CD4-positive, alpha-beta T cell treated with Interleukin-4 for 4 hours (primary cell): ENCODE data around the gene RRBP1.

ENCODE experiments used
- DNase-seq: peaks from one replicate; pipeline ENCODE4 v3.0.0-alpha.2; 2020

The RRBP1 gene

DNA sequence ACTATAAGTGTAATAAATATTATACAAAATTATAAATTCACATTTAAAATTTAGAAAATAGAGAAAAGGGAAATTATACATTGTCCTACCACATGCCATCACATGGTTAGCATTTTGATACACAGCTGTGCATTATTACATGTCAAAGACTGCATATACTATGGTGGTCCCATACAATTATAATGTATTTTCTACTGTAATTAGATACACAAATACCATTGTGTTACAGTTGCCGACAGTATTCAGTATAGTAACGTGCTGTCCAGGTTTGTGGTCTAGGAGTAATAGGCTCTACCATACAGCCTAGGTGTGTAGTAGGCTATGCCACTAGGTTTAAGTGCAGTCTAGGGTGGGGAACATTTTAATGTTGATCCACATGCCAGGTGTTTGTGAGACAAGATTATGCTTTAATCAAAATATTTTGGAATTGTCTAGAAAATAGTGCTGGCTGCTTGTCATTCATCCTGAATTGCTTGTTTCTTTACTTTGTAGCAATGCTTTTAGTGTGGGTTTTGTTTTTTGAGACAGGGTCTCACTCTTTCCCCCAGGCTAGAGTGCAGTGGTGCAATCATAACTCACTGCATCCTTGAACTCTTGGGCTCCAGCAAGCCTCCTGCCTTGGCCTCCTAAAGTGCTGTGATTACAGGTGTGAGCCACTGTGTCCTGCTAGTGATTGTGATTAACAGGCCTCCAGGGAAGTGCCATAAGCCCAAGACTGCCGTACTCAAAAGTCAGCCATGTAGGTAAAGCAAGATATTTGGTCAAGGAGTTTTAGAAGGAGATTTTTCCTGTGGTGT, 73.1 kb downstream of the RRBP1 start:
- no peak for DNase-seq

DNA sequence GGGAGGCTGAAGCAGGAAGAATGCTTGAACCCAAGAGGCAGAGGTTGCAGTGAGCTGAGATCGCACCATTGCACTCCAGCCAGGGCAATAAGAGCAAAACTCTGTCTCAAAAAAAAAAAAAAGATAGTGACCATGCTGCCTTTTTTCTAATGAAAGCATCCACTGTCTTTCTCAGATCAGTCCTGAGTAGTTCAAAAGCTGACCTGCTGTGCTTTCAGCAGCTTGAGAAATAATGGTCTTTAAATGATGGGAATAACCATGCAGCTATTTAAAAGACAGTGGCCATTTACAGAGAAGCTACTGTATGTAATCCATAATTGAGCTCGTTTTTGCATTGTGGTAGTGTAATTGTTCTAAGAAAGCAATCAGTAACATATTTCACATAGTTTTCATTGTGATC, 76.0 kb downstream of the RRBP1 start:
- DNase-seq = no peak

DNA sequence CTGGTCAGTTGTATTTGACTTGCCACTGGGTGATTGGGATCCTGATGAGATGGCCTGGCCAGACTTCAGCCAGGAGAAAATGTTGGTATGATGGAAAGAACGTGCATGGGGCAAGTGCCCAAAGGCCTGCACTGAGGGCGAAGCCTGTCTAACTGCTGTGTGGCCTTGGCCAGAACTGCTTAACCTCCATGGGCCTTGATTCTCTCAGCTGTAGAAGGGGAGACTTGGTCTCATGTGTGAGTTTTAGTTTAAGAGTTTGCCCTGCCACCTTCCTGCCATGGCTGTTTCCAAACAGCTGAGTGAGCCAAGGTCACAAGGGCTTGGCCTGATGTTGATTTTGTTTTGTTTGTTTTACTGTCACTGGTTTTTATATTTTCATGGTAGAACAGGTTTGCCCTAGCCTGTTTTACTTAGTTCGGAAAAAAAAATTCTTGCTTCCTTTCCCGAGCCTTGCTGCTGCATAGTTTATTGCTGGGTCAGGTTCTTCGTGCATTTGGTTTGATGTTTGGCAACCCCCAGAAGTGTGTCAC, 76.8 kb downstream of the RRBP1 start:
- no peak for DNase-seq

DNA sequence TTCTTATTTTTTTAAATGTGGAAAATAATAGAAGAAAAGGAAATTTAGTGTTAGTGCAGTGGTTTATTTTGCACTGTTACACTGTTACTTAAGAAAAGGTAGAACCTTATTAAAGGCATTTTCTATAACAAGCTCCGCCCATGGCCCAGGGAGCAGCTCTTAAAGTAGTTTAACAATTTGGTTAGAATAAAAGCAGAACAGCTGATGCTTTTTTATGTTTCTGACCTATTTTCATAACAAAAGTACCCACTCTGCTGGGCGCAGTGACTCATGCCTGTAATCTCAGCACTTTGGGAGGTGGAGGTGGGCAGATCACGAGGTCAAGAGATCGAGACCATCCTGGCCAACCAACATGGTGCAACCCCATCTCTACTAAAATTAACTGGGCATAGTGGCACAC, 79.5 kb downstream of the RRBP1 start:
- no peak for DNase-seq

DNA sequence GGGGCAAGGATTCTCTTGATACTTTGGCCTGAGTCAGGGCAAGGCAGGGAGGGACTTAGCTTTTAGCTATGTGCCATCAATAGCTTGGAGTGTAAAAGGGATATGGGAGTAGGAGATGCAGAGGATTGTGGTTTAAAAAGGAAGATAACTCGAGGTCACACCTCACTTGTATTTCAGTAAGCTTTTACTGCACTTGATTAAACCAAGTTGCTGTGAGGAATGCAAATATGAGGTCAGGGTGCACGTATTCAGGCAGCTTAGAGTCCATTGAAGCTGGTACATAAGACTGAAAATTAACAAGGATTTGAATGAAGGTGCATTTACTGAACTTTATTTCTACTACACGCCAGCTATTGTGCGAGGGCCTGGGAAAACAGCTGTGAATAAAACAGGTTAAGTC, 80.1 kb downstream of the RRBP1 start:
- DNase-seq = no peak

DNA sequence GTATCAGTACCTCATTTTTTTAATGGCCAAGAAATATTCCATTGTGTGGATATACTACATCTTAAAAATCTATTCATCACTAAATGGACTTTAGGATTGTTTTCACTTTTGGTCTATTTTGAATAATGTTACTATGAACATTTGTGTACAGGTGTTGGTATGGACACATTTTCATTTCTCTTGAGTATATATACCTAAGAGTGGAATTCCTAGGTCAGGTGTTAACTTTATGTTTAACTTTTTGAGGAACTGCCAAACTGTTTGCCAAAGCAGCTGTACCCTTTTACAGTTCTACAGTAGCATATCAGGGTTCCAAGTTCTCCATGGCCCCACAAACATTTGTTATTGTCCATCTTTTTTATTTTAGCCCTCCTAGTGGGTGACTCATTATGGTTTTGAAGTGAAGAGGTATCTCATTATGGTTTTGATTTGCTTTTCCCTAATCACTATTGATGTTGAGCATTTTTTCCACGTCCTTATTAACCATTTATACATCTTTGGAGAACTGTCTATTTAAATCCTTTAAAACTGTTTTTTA, 84.0 kb downstream of the RRBP1 start:
- no peak for DNase-seq

DNA sequence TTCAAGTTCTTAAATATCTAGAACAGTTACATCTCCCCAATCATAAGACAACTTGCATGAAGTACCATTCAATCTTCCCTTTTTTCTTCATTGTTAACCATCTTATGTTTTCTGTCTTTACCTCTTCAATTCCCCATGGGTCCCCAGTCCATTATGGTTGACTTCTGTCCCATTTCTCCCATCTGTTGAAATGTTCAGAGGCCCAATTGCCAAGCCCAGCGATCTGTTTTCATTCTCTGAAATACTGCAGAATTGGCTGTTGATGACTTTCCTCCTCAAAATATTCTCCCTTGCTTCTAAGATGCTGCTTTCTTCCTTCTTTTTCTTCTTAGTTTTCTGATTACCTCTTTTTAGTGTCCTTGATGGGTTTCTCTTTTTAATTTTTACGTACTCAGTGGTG, 86.2 kb downstream of the RRBP1 start:
- DNase-seq = no peak

DNA sequence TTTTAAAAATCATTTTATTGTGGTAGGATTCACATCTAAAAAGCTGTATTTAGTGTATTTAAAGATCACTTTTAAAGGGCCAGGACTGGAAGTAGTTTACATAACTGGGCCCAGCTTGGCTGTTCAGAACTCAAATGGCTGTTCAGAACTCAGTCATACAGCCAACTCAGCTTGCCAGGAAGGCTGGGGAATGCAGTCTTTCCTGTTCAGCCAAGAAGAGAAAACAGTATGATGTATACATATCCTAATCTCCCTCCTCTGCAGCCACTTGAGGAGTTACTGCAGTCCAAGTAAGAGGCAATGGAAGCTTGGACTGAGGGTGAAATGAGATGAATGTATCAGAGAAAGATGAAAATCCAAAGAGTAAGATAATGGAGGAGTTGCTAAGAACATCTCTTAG, 87.6 kb downstream of the RRBP1 start:
- no peak for DNase-seq

DNA sequence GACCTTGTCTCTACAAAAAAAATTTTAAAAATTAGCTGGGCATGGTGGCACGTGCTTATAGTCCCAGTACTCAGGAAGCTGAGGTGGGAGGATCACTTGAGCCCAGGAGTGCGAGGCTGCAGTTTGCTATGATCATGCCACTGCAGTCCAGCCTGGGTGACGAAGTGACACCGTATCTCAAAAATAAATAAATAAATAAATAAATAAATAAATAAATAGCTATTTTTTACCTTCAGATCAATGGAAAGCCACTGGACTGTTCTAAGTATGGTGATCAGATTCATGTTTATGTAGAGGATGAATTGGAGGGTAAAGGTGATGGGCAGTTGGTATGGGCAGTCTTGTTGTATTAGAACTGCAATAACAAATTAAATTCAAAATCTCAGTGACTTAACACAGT, 88.1 kb downstream of the RRBP1 start:
- DNase-seq = no peak

DNA sequence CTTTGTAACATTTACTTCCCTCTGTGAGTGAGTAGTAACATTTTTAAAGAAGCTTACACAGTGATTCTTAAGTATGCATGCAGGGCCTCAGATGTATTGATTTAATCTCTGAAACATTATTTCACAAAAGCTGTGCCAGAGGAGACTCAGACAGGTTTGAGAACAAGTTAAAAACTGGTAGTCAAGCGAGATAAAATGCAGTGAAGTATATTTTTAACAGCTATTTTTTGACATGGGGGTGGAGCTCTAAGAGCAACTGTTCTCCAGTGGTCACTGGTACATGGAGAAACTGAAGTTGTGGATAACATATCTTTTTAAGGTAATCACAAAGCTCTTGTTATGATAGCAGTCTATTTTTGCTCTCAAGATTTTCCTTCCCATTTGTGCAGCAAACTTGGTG, 91.8 kb downstream of the RRBP1 start:
- no peak for DNase-seq

DNA sequence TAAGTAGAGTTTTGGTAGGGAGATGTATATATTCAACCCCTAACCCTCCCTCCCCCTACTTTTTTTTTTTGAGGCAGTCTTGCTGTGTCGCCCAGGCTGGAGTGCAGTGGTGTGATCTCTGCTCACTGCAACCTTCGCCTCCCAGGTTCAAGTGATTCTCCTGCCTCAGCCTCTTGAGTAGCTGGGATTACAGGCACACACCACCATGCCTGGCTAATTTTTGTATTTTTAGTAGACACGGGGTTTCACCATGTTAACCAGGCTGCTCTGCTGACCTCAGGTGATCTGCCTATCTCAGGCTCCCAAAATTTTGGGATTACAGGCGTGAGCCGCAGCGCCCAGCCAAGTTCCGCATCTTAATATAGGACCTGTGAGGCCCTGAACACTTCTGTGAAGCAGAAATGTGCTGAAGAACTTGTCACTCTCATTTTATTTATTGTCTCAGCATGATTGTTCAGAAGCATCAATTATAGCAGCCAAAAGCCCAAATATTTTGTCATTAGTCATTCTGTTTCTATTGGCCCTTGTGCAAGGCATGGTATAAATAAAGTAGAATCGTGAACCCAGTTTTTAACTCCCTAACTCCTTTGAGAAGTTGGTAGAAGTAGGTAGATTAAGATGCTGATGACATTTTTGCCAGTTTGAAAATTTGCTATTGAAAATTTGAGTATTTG, 92.7 kb downstream of the RRBP1 start:
- DNase-seq = no peak

DNA sequence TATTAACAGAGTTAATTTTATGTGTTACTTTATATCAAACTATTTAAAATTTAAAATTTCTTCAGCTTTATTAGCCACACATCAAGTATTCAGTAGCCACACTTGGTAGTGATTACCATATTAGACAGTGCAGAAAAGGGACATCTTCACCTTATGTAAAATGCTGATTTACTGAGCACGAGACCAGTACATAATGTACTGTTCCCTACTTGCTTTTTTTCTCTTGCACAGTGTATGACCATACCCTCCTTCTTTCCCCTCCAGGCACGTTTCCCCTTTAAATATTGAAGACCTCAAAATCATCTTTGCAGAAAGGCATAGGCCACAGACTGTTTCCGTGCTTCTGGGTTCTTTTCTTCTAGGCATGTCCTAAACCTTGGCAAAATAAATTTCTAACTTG, 94.2 kb downstream of the RRBP1 start:
- no peak for DNase-seq

DNA sequence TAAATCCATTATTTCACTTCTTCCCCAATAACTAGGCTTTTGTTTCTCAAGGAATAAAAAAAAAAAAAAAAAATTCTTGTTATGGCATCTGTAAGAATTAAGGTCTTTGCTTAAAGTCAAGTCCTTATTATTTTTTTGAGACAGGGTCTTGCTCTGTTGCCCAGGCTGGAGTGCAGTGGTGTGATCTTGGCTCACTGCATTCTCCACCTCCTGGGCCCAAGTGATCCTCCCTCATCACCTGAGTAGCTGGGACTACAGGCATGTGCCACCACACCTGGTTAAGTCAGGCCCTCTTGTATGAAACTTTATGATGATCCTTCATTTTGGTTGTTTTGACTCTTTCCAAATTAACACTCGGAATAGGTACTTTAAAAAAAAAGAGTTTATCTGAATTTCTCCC, 94.9 kb downstream of the RRBP1 start:
- DNase-seq = no peak

DNA sequence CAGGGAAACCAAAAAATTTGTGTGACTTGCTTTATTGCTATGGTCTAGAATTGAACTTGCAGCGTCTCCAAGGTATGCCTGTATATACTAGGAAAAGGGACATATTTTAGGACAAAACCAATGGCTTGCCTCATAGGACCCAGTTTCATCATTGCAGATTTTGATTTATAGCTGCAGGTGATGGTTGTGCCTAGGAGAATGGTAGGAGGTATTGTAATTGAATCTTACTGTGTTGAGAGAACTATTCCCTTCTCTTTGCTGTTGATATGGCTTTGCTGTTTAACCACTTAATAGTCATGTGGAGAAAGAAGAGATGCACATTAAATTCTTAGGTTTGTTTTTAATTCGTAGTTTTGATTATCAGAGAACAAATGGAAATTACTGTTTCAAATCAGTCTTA, 95.8 kb downstream of the RRBP1 start:
- no peak for DNase-seq

DNA sequence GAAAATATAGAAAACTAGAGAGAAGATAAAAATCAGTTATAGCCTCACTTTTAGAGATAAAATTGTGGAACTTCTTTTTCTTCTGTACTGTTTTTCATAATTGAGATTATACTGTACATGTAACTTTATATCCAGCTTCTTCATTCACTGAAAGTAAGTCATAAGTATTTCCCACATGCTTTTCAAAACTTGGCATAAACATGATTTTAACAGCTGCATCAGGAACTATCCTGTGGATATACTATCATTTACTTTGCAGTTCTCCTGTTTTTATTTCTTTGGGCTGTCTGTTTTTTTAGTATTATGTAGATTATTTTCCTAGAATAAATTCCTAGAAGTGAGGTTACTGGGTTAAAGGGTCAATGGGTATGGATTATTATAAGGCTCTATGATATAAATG, 97.4 kb downstream of the RRBP1 start:
- no peak for DNase-seq

DNA sequence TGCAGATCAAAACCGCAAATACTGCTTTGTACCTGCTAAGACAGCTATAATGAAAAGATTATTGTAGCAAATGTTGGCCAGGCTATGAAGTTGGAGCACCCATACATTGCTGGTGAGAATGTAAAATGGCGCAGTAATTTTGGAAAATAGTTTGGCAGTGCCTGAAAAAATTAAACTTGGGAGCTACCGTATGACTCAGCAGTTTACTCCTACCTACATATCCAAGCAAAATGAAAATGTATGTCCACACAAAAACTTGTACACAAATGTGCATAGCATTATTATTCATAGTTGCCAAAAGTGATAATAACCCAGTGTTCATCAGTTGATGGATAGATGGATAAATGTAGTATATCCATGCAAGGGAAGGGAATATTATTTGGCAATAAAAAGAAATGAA, 98.9 kb downstream of the RRBP1 start:
- no peak for DNase-seq

DNA sequence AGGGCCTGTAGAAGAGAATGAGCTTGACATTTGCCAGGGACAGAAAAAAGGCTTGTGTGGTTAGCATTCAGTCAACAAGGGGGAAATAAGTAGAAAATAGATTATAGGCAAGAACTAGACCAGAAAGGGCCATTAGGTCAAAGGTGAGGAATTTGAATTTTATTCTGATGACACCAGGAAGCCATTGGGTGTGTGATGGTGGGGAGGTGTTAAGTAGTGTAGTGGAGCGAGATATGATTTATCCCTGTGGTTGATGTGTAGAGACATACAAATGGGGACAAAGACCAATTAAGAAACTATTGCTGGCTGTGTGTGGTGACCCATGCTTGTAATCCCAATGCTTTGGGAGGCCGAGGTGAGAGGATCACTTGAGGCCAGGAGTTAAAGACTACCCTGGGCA, 101.1 kb downstream of the RRBP1 start:
- no peak for DNase-seq

DNA sequence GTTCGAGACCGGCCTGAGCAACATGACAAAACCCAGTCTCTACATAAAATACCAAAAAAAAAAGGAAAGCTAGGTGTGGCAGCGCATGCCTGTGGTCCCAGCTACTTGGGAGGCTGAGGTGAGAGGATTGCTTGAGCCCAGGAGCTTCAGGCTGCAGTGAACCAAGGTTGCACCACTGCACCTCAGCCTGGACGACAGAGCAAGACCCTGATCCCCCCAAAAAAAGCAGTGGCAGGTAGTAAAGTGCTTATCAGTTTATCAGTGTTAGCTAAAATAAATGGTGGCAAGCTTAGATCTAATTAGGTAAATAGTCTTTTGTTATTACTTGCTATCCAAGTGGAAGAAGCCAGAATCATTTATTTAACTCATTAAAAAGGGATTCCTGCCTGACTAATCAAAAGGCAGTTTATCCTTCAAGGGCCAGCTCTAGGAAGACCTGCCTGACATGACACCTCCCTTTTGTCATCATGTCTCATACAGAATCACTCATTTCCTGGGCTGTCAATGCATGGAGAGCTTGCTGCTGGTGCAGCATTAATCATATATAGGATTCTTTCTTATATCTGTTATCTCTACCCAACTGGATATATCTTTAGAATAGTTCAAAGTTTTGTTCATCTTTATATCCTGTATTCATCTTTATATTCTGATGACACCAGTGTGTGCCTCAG, 102.5 kb downstream of the RRBP1 start:
- DNase-seq = no peak

DNA sequence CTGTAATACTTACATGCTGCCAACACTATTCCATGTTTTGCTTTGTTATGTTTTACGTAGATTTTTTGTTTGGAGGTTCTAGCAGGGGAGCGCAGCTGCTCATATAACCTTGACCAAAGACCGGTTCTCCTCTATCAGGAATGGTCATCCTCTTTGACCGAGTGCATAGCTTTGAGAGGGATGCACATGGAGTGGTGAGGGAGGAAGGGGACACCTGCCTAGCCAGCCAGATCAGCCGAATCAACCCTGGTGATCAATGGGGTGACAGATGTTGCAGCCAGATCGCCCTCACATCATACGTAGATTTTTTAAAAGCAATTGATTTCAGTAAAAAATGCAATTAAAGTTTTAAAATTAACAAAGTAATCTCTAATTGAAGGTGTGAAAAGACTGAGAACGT, 105.8 kb downstream of the RRBP1 start:
- no peak for DNase-seq

DNA sequence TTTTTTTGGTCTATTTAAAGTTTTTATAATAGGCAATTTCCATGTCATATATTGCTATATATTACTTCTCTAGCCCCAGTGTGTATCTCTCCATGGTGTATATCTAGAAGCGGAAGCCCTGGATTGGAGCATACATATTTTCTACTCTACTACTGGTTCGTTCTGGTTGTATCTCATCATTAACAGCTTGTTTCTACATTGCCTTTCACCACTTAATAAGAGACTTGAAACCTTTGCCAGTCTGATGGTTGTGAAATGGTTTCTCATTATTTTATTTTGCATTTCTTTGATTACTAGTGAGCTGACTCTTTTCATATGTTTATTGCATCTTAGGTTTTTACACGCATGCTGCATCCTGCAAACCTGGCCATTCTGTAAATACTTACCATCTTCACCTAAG, 108.6 kb downstream of the RRBP1 start:
- DNase-seq = no peak

DNA sequence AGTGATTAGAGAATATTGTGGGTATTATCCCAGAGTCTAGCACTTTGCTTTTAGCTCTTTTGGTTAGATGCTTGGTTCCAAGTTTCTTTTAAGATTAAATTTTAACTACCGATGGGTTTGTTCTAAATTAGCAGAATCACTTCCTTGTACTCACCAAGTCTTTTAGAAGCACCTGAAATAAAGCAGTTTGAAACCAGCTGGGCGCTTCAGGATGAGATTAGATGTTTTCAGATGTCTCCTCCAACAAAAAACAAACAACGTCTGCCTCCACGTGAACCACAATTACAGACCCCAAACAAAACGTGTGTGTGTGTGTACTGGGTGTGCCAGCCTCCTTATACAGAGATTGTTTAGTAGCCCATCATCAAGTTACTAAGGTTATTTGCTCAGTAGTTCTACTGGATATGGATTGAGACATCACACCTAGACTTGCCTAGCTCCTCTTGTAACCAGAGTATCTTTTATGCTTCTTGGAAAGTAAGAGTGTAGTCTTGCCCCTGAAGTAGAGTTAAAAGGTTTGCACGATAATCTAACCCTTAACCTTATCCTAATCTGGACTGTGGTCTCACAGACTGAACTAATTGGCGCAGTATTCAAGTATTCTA, 109.9 kb downstream of the RRBP1 start:
- no peak for DNase-seq

DNA sequence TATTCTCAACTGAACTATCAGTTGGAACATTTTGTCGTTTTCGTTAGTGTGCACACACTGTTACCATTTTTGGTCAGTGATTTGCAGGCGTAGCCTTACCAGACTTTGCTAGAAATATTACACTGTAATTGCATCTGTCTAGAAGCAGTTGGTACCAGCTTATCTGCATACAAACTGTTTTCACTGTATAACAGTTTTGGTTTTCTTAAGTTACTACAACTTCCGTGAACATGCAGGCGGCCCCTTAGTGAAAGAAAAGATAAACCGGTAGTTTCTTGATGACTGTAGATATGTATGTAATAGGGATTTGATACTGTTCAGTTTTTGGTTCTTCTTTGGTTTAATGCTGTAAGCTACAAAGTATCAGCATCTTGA, 110.9 kb downstream of the RRBP1 start:
- peak; percentile 18 for DNase-seq
